HG03457 (cell line): Measurements from ENCODE around the gene SETD4.
"Not testable (repeated sequence)": the region's sequence is repeated elsewhere in the genome, so short reads cannot be mapped to it uniquely, and the experiment has no call there.

Source experiments
- ATAC-seq: cut with Tn5 transposase; IDR thresholded peaks from one replicate; pipeline ENCODE4 v1.9.1; 2021; ENCODE audit warnings: moderate number of reproducible peaks; ENCODE audit not compliant: unreplicated experiment

The SETD4 gene

GRCh38 chr21:36079010-36079649, 18.8 kb upstream of the SETD4 start:
- ATAC-seq: no peak

- ATAC-seq: no peak
These were observed 17.4 kb upstream of the SETD4 start for GRCh38 chr21:36077758-36078157.

GRCh38 chr21:36076878-36077655, 16.7 kb upstream of the SETD4 start:
- ATAC-seq: no peak

GRCh38 chr21:36075953-36076352, 15.6 kb upstream of the SETD4 start:
- ATAC-seq: no peak

- no peak for ATAC-seq
These were observed 14.8 kb upstream of the SETD4 start for GRCh38 chr21:36075171-36075570.

- not testable (repeated sequence) for ATAC-seq
These were observed 13.6 kb upstream of the SETD4 start for GRCh38 chr21:36073911-36074310.

- no peak for ATAC-seq
These were observed 12.9 kb upstream of the SETD4 start for GRCh38 chr21:36073181-36073580.

GRCh38 chr21:36072453-36073162, 12.3 kb upstream of the SETD4 start:
- ATAC-seq: no peak

- no peak for ATAC-seq
These were observed 10.7 kb upstream of the SETD4 start for GRCh38 chr21:36070999-36071398.

GRCh38 chr21:36069713-36070583, 9.6 kb upstream of the SETD4 start, which contains the start of gene CBR1:
TSS of gene CBR1 (plus strand) at chr21:36070024. CDS start at chr21:36070116, 92 bp downstream.
- peak; percentile 82 for ATAC-seq

GRCh38 chr21:36068748-36069398, 8.5 kb upstream of the SETD4 start:
- ATAC-seq: no peak

- ATAC-seq: no peak
These were observed 5.2 kb upstream of the SETD4 start for GRCh38 chr21:36065497-36066036.

- ATAC-seq: no peak
These were observed 3.7 kb upstream of the SETD4 start for GRCh38 chr21:36064085-36064460.

- no peak for ATAC-seq
These were observed 3.2 kb upstream of the SETD4 start for GRCh38 chr21:36063375-36064084.

- no peak for ATAC-seq
These were observed 1.1 kb upstream of the SETD4 start for GRCh38 chr21:36061445-36061844.

- peak; percentile 40 for ATAC-seq
These were observed 535 bp downstream of the SETD4 start for GRCh38 chr21:36059823-36060158.

GRCh38 chr21:36055551-36055950, 4.8 kb downstream of the SETD4 start:
- no peak for ATAC-seq

- no peak for ATAC-seq
These were observed 6.6 kb downstream of the SETD4 start for GRCh38 chr21:36053715-36054062.

- ATAC-seq: no peak
These were observed 7.2 kb downstream of the SETD4 start for GRCh38 chr21:36052860-36053714.
